HG03139 (cell line): Measurements from ENCODE around the gene PLEKHG5.

Experiments used
- ATAC-seq: cut with Tn5 transposase; IDR thresholded peaks from one replicate; pipeline ENCODE4 v1.9.1; 2021; ENCODE audit not compliant: unreplicated experiment

Gene PLEKHG5

GRCh38 chr1:6427441-6428390, 63.8 kb downstream of the PLEKHG5 start:
- no peak for ATAC-seq

DNA sequence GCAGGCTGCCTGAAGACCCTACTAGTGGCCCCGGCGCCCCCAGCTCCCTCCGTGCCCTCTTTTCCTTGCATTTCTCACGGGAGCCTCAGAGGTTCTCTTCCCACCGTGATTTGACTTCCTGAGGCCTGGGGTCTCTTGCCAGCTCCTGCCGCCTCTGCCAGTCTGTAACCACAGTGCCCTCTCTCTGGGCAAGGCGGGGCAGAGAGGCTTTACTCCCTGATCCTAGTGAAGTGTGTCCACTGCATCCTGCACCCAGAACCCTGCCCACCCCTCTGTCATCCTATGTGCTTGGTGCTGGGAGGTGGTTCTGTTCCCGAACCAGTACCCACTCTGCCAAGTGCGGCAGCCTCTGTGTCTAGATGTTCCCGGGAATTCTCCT, 64.5 kb downstream of the PLEKHG5 start:
- no peak for ATAC-seq

- no peak for ATAC-seq
These were observed 65.0 kb downstream of the PLEKHG5 start for GRCh38 chr1:6426277-6426971.

DNA sequence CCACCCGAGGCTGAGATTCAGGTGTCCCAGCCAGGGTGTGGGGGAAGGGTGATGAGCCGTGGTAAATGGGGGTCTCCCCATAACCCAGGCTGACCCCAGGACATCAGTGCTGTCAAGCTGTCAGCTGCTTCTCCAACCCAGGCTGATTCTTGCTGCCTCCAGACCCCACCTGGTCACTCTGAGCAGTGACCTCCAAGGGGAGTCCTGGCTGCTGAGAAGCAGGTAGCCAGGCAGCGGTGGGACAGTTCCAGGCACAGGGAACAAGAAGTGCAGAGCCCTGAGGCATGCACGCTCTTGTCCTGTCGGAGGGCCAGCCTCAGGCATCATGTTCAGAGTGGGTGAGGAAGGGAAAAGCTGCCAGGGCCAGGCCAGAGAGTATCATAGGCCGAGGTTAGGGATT, 65.8 kb downstream of the PLEKHG5 start:
- ATAC-seq, result no peak

GRCh38 chr1:6424619-6425593, 66.6 kb downstream of the PLEKHG5 start, which contains the start of gene ESPN:
TSS of gene ESPN (plus strand) at chr1:6424776. CDS start at chr1:6424956, 180 bp downstream.
- ATAC-seq, result no peak

GRCh38 chr1:6424000-6424565, 67.4 kb downstream of the PLEKHG5 start:
- no peak for ATAC-seq

DNA sequence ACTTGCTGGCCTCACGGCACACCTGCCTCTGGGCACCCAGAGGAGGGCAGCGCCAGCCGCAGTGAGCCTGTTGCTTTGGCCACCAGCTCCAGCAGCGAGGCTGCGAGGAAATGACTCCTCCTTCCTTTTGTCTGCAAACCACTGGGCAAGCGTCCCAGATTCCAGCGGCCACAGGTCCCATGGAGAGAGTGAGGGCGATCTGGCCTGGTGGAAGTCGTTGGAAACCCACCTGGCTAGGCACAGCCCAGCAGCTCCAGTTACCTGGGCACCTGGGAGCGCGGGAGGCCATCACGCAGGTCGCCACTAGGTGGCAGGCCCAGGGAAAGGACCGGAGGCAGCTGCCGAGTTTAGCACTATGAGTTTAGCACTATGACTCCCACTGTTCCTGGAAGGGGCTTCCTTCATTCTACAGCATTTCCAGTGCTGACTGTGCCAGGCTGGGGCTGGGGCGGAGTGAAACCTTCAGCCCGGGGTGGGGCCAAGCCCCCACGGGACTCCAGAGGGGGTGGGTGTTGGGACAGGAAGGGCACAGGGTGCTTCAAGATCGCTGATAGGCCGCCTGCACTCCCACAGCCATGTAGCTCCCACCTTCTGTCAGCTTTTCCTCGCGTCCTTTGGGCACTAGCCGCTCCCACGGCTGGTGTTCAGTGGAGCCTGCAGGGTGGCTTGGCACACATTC, 68.0 kb downstream of the PLEKHG5 start:
- no peak for ATAC-seq

DNA sequence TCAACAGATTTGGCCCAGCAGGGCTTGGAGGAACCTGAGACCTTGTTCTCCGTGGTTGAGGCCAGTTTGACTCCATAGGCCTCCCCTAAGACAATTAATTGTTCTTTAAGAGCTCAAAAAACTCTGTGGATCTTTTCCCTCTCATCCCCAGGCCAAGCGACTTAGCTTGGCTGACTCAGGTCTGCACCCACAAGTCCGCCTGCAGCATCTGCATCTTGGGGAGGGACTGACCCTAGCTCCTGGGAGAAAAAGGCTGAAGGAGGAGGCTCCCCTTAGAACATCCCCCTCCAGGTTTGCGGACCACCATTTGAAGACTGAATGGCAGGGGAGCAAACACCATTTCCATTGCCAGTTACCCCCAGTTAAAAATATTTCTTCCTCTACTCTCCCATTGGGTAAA, 70.2 kb downstream of the PLEKHG5 start:
- ATAC-seq, result no peak

DNA sequence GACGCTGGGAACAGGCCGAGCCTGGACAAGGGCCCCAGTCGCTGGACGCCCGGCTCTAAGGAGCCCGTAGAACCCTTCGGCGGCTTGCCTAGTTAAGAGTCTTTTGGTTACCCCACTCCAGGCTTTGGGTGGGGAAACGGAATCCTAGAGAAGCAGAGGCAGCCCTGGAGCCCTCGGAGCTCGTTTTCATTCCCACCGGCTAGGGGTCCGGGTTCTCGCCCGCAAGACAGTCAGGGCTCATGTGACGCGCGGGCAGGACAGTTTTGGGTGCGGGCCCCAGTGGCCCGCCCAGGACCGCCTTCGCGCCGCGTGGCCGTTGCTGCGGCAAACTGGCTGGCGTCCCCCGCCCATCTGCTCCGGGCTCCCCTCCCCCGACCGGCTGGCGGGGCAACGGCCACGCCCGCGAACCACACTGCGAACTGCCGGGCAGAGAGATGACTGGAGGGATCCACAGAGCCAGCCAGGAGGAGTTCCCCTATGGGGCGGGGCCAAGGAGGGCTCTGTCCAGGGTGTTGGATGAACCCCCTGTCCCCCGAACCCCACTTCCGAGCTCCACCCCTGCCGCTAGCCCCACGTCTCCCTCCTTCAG, 70.9 kb downstream of the PLEKHG5 start:
- ATAC-seq, result no peak

- no peak for ATAC-seq
These were observed 71.5 kb downstream of the PLEKHG5 start, which contains the start of gene HES2 for GRCh38 chr1:6419804-6420453. TSS of gene HES2 (minus strand) at chr1:6419919. CDS start at chr1:6419820, 99 bp downstream.

DNA sequence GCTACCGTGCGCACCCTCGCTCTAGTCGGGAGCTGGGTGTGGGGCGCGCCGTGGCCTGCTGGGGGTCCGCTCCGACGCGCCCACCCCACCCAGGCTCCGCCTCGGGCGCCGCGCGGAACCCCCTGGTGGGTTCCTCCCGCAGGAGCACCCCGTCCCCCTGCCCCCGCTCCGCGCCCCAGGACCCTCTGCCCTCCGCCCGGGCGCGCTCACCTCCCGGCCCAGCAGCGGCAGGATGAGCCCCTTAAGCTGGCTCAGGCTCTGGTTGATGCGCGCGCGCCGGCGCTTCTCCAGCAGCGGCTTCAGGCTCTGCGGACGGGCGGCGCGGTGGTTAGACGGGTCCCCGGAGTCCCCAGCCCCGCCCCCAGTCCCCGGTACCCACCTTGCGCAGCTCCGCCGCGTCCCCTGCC, 72.1 kb downstream of the PLEKHG5 start:
- no peak for ATAC-seq

DNA sequence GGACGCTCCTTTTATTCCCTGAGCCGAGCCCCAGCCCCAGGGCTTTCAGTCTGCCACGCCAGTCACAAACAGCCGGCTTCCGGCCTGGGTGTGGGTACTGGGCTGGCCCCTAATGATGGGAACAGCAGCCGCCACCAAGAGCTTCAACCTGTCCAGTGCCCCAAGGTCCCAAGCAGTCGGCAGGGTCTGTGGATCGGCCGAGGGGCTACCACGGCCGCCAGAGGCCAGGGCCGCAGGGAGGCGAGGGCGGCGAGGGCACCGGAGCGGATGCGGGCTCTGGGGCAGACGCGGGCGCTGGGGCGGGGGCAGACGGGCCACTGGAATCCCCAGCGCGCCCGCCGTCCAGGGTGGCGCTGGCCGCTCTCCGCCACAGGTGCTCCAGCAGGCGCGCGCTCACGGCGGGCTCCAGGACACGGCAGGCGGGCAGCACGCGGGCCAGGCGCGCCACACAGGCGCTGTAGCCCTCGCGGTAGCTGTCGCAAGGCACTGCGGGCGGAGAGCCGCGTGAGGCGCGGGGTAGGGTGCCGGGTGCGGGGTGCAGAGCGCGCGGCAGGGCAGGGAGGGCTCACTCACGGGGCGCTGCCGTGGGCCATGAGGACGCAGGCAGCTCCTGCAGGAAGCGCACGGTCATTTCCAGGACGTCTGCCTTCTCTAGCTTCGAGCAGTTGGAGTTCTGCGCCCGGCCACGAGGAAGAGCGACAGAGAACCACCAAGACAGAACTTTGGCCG, 72.6 kb downstream of the PLEKHG5 start:
- ATAC-seq, result no peak

DNA sequence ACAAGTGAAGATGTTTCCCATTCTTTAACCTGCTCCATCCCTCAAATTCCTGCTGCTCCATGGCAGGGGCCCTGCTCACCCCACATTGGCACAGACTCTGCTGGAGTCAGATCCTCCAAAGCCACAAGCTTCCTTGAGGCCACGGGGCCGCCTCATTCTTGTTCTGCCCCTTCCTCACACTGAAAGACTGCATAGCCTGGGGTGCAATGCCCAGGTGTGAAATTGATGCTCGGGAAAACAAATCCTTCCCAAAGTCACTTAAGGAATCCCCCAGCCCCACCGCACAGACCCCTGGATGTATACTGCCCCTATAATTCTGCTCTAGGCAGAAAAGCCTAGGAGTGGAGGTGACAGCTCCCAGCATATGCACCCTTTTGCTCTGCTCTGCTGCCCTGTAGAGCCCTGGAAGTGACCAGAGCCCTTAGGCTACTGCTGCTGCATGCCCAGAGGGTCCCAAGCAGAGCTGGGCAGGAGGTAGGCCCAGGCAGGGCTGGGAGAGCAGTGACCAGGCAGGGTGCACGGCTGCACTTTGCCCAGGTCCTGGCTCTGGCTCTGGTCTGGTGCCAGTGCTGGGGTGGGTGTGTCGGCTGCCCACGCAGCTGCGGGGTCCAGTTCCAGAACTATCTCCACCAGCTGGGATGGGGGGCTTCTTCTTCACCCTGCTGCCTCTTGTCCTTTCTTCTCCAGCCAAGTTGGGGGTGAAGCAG, 73.4 kb downstream of the PLEKHG5 start:
- ATAC-seq, result no peak
